ENCODE measurements around the gene MYO1G. TPM values are rescaled to one million over a fixed set of nuclear protein-coding genes. Genes with fewer than 3 reads are reported as not detected.
A peak's percentile ranks its signal among the peaks of the same experiment; 100 is the strongest.
"Not testable (repeated sequence)": the region's sequence is repeated elsewhere in the genome, so short reads cannot be mapped to it uniquely, and the experiment has no call there.

MYO1G gene
- total RNA-seq, 1 donor from 2014 or later = 0.47 TPM

DNA sequence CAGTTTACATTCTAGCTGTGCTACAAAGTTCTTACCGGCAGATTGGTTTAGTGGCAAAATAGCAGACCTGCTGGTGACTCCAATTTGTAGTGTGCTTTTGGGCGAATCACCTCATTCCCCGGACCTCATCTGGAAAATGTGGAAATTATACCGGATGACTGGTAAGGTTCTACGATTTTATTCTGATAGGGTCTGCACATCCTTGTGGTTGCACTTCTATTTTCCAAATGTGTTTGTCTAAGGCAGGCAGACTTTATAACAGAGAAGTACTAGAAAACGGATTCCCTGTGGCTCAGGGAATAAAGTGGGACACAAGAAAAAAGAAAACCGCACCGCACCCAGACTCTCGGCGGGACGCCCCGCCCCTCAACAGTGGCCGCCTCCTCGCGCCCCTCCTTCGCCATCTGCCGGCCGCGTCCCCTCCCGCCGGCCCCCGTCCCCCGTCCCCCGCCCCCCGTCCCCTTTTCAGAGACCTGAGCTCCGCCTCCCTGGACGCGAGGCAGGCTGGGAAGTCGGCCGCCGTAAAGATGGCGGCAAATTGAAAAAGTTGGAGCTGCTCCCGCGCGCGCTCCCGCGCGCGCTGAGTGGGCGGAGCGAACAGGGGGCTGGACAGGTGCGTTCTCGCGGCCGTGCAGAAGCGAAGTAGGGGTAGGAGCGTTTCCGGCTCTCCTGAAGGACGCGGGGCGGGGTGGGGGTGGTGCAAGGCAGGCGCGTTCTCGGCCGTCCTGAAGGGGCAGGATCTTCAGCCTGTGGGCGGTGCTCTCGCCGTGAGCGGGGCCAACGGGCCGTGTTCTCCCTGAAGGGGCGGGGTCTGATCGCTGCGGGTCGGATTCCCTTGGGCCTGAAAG, 20.7 kb upstream of the MYO1G start:
- peak; percentile 99 for DNase-seq

DNA sequence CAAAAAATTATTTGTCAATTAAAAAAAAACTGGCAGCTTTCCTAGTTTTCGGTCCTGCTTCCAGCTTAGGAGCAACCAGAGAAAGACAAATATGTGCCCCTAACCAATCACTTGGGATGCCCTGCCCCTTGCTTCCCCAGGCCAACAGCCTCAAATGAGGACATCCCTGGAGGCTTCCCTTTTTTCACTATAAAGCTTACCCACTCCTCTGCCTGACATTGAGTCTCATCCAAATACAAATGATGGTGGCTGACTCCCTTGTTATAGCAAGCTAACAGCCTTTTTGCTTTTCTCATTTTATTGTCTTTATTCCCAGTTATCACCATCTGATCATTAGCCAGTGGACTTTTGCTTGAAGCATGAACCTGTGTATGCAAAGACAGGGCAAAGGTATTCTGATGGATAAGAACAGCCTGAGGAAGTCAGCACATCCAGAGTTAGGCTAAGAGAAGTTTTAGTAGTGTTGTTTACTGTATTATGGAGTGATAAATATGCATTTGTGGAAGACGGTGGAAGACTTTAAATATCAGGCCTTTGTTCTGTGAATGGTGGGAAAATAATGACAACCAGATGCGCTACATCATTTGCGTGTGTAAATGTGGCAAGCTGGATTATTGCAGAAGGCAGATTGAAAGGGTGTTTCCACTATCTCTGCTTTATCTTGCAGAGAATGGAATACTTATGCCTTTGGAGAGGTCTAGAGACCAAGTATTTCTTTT, 19.5 kb upstream of the MYO1G start:
- DNase-seq = no peak

DNA sequence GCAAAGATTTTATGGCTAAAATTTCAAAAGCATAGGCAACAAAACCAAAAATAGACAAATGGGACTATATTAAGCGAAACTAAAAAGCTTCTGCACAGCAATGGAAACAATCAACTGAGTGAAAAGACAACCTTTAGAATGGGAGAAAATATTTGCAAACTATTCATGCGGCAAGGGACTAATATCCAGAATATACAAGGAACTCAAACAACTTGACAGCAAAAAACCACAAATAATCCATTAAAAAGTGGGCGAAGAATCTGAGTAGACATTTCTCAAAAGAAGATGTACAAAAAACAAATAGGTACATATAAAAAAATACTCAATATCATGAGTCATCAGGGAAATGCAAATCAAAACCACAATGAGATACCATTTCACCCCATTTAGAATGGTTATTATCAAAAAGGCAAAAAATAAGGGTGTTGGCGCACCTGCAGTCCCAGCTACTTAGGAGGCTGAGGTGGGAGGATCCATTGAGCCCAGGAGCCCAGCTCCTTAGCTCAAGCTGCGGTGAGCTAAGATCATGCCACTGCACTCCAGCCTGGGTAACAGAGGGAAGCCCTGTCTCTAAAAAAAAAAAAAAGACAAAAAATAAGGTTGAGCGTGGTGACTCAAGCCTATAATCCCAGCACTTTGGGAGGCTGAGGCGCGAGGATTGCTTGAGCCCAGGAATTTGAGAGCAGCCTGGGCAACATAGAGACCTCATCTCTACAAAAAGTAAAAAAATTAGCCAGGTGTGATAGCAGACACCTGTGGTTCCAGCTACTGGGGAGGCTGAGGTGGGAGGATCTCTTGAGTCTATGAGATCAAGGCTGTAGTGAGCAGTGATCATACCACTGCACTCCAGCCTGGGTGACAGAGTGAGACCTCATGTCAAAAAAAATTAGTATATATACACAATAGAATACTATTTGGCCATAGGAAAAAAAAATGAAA, 17.0 kb upstream of the MYO1G start:
- no peak for DNase-seq

DNA sequence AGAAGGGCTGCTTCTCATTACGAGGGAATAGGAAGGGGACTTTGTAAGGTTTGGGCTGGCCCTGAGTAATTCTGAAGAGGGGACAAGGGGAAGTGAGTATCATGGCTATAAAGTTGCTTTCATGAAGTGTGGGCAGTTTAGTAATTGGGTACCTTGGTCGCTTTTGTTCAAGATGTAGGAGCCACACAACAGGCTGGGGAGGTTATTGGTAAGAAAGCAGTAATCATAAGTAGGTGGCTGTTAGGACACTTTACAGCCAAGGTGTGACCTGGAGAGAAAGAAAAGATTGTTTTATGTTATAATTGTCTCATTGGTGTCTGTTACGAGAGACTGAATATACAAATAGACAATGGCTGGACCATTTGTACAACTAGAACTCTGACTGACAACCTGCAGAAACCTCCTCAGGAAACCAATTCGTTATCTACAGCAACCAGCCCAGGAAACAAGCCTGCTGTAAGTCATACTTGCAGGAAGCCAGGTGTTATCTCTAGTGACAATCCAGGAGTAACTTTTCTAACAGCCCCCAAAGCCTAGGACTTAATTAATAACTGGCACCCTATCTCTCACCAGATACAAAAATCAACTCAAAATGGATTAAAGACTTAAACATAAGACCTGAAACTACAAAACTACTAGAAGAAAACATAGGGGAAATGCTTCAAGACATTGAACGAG, 16.2 kb upstream of the MYO1G start:
- DNase-seq = no peak

DNA sequence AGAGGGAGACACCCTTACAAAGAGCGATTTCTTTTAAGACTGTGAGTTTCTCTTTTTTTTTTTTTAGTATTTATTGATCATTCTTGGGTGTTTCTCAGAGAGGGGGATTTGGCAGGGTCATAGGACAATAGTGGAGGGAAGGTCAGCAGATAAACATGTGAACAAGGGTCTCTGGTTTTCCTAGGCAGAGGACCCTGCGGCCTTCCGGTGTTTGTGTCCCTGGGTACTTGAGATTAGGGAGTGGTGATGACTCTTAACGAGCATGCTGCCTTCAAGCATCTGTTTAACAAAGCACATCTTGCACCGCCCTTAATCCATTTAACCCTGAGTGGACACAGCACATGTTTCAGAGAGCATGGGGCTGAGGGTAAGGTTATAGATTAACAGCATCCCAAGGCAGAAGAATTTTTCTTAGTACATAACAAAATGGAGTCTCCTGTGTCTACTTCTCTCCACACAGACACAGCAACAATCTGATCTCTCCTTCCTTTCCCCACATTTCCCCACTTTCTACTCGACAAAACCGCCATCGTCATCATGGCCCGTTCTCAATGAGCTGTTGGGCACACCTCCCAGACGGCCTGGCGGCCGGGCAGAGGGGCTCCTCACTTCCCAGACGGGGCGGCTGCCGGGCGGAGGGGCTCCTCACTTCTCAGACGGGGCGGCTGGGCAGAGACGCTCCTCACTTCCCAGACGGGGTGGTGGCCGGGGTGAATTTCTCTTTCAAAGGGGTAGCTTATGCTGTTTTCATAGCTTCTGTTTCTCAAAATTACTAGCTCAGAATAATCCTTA, 13.4 kb upstream of the MYO1G start:
- not testable (repeated sequence) for DNase-seq

DNA sequence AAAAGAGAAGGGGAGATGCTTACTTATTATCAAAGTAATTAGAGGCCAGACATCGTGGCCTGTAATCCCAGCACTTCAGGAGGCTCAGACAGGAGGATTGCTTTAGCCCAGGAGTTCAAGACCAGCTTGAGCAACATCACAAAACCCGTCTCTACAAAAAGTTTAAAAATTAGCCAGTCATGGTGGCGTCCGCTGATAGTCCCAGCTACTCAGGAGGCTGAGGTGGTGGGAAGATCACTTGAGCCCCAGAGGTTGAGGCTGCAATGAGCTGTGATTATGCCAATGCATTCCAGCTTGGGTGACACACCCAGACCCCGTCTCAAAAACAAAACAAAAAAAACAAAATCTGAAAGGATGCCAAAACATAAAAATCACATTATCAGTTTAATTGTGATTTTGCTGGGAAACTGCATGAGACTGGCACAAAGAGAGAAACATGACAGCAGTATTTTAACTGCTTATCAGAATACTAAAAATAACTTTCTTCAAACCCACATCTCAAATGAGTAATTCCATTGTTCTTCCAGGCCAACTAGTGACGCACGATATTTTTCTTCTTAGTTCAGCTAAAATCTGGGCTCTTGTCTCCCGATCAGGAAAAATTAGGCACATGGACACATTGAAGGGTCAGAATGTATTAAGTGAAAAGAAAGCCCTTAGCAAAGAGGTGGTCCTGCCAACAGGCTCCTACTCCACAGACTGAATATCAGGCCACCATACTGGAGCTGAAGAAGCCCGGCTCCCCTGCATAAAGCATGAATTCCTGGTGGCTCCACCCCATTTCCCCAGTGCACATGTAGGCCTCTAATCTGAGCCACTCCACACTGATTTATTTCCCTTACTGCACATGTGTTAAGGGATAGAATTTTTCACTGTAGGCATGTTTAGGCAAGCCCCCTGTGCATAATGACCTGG, 11.6 kb upstream of the MYO1G start:
- DNase-seq = no peak

DNA sequence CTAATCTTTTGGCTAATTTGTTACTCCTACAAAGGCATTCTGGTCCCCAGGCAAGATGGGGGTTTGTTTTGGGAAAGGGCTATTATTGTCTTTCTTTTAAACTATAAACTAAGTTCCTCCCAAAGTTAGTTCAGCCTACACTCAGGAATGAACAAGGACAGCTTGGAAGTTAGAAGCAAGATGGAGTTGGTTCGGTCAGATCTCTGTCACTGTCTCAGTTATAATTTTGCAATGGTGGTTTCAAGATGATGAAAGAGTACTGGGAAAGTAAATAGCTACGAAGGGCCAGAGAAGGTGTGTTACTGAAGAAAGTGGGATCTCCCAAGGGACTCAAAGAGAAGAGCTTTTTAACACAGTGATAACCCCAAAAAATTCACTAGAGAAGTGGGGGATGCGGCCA, 10.3 kb upstream of the MYO1G start:
- no peak for DNase-seq

DNA sequence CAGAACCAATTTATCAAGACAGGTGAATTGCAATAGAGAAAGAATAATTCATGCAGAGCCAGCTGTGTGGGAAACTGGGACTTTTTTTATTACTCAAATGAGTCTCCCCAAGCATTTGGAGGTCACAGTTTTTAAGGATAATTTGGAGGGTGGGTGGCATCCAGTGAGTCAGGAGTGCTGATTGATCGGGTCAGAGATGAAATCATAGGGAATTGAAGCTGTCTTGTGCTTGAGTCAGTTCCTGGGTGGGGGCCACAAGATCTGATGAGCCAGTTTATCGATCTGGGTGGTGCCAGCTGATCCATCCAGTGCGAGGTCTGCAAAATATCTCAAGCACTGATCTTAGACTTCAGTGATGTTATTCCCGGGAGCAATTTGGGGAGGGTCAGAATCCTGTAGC, 9.9 kb upstream of the MYO1G start:
- DNase-seq = no peak

DNA sequence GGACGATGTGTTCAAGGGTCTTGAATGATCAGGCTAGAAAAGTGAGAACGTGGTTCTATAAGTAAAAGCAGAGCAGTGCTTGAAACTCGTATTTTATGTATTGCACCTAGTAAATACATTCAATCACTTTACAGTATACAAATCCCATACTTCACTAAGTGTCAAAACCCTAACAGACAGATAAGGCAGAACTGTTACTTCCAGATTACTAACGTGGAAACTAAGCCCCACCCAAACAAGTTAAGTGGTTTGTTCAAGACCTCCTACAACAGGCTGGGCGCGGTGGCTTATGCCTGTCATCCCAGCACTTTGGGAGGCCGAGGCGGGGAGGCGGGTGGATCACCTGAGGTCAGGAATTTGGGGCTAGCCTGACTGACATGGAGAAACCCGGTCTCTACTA, 9.2 kb upstream of the MYO1G start:
- no peak for DNase-seq

DNA sequence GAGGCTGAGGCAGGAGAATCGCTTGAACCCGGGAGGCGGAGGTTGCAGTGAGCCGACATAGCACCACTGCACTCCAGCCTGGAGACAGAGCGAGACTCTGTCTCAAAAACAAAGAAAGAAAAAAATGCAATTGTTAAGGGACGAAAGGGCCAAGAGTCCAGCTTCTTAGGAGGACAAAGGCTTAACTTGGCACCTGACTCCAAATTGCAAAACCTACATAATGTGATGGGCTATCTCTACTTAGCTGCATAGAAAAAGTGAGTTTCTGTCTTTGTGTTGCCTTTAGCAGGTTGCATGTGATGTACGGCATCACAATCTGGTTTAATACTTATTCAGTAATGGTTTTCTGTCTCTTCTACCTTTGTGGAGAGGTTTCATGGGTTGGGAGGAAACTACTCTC, 8.6 kb upstream of the MYO1G start:
- DNase-seq = no peak

DNA sequence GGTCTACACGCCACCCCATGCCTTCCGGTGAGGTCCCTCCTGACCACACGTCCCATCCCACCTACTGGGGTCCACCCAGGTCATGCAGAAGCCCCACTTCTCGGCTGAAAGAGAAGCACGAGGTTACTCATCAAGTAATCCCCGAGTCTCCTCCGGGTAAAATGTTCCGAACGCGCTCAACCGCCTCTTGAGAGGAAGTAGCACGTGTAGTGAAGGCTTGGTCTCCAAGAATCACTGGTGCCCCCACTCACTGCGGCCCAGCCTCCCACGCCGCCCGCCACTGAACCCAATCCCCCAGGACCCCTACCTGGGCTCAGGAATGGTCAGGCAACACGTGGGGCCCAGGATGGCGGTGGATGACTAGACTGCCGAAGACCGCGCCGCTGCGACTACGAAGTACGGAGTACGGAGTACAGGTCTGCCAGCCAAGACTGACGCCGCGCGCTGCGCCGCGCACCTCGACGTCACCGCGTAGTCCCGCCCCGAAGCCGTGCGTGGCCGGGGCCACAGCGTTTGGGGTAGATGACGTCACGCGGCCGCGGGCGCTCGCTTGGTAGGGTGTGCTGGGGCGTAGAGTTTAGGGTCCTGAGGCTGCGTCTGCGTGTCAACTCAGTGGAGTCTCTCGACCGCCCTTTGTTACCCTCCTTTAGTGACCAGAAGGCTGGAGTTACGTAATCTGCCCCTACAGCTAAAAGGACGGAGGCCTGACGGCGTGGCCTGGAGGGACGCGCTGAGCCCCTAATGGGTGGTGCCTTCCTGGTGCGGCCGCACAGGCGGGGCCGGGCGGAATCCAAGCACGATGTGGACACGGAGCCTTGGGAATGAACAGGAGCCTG, 7.6 kb upstream of the MYO1G start:
- peak; percentile 88 for DNase-seq

DNA sequence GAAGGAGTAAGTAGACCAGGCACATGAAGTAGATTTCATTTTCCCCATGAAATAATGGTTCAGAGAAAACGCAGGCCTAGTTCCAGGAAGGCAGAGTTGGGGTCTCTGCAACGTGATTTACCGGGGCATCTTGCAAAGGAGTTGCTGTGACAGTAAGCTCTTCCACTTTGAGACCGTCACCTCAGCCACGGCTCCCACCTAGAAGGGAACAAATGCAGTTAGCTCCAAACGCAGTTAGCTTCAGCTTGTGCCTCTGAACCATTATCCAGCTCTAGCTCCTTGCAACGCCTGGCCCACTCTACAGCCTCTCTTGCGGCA, 7.0 kb upstream of the MYO1G start:
- DNase-seq = no peak

DNA sequence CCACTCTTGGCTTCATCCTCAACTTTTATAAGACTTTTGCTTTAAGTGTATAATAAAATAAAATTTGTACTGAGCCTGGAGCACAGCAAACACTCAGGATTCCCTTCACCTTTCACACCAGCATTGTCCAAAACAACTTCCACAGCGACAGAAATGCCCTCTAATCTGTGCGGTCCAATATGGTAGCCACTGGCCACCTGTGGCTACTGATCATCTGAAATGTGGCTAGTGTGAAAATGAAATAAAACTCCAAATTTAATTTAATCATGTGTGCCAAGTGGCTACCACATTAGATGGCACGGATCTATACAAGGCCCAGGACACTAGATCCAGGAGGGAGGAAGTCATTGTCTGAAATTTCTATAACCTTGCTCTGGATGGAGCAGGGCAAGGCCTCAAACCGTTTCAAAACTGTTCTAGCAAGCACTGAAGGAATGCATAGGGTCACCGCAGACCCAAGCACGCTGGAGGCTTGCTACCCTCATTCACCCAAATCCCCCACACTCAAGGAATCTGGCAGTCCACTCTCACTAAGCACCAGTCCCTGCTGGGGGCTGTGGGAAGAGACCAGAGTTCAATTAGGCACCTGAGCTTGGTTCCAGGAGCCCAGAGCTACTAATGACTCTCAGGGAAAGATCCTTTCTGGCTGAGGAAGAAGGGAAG, 6.3 kb upstream of the MYO1G start:
- no peak for DNase-seq

DNA sequence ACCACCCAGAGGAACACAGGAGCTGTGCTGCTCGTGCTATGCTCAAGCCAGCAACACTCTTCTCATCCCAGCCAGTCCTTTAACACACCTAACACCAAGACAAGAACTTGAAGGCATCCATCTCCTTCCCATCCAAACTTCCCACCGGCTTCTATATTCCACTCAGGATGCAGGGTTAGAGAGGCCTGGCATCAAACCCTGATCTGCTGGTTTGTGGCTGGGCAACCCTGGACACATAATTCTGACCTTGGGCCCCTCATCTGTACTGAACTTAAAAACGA, 5.6 kb upstream of the MYO1G start:
- DNase-seq = no peak

DNA sequence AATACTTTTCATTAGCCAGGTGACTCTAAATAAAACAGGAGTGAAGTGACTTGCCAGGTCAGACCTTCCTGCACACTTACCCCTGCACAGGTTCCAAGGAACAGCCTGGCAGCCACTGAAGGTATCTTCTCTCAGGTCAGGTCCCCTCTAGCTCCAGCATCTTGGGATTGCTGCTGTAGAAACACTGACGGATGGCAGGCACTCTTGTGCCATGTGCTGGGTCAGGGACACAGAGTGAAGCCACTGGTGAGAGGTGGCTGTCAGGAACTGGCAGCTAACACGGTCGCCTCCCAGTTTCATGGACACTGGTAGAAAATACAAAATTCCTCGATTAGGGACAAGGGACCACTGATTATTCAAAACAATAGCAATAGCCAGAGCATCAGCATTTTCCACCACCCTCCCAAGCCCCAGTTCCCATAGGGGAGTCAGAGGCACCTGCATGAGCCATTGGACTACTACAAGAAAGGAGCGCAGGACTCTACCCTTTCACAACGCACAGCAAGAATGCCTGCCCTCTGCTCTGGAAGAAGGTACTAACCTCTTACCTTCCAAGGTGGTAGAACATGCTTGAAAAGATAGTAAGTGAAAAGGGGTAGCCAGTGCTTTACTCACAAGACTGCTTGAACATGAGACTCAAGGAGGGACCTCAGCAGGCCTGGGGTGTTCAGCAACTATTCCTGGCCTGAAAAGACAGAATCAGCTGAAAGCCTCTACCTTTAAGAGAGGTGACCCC, 5.1 kb upstream of the MYO1G start:
- DNase-seq = no peak

DNA sequence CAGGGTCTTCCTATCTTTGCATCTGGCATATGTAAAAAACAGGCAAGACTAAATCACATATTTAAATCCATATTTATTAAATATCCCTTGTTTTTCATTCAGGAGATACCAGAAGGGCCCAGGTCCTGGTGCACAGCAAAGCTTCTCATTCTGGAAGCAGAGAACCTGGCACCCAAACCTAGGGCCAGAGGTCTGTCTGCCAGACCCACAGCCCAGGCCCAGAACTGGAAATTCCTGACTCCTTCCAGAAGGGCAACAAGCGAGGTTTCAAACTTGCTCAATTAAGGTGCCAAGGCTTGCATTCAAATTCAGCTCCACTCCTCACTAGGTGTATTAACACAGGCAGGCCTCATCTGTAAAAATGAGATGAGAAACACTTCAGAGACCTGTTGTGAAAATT, 4.2 kb upstream of the MYO1G start:
- DNase-seq = no peak

DNA sequence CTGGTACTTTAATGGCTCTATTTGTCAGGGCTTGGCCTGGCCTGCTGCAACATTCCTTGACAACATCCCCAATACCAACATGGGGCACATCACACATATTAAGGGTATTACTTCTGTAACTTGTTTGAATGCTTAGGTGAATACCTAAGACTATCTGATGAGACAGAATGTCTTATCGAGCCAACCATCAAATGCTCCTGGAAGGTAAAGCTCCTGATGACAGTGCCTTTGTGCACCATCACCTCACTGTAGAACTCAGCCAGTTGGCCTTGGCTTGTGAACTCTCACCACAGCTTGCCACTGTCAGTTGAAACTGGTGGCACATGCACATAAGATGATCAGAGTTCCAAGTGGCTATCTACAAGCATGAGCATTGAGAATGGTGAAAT, 3.7 kb upstream of the MYO1G start:
- no peak for DNase-seq

DNA sequence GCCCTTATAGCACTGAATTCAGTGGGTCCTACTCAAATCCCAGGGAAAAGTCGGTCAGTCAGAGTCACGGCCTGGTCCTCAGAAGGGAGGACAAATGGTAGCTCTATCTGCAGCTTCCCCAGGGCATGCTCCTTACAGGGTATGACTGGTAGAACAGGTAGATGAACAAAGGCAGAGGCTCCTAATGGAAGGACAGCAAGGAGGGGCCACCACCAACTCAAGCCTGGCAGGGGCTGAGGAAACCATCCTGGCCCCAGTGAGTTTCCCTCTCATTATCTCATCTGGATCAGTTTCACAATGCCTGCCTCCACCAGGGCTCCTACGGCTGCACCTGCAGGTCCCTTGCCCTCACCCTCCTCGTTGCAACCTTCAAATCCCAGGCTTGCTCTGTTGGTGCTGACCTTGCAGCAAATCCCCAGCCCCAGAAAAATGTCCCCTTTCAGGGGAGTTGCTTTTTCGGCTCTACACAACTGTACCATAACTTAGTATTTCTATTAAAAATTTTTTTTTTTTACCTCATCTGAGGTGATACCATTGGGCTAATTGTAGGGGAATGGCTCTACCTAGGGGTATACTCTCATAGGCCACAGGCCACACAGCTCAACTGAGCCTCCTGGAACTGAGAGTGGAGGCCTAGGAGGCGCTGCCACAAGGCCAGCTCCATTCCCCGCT, 2.4 kb upstream of the MYO1G start:
- DNase-seq = no peak

Data from occipital lobe (tissue), 2 donors.